ENCODE measurements around the gene MGST1.

The MGST1 gene, protein sequence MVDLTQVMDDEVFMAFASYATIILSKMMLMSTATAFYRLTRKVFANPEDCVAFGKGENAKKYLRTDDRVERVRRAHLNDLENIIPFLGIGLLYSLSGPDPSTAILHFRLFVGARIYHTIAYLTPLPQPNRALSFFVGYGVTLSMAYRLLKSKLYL

GRCh38 chr12:16347391-16348298 lies at the start of gene MGST1:
TSS of gene MGST1 (plus strand) at chr12:16347645. CDS start at chr12:16354253, 6,608 bp downstream.
- H3K4me1 ChIP-seq (ENCODE audit: control insufficient read depth, insufficient read depth, low read length), result peaks cover 32% of the 10 kb centered on the region
- H3K27me3 ChIP-seq (replicated peaks; ENCODE audit: control insufficient read depth, insufficient read depth, low read length), result no peaks in the 10 kb centered on the region
- peak within 1 kb of the TSS; percentile 100 for H3K9ac ChIP-seq (ENCODE audit: low read length)
- DNase-seq (ENCODE audit: low read depth), result peak; percentile 27
- peaks cover 22% of the 10 kb centered on the region for H3K36me3 ChIP-seq (ENCODE audit: control insufficient read depth, insufficient read depth, low read length, severe bottlenecking)
- peaks cover 5% of the 10 kb centered on the region for H3K9me3 ChIP-seq (ENCODE audit: control insufficient read depth, low read length)
- H3K4me3 ChIP-seq (ENCODE audit: low read length), result peak within 1 kb of the TSS; percentile 88

DNA sequence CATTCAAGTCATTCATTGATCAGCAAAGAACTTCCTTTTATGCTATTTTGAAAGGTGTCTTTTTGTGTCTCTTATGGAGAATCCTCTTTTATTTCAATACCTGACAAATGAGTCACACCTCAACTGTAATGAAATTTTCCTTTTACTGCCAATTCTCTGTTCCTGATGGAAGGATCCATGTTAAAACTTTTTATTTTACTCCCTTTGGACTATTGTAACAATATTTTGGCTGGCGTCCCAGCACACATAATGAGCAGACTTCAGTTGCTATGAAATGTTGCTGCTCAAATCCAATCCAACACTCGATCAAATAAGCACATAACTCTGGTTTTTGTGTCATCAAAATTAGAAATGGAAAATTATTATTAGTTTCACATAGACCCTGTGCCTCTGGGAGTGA lies 48.0 kb upstream of the MGST1 start:
- no peaks in the 10 kb centered on the region for H3K36me3 ChIP-seq (ENCODE audit: control insufficient read depth, insufficient read depth, low read length, severe bottlenecking)
- H3K9me3 ChIP-seq (ENCODE audit: control insufficient read depth, low read length), result no peaks in the 10 kb centered on the region
- no peak for DNase-seq (ENCODE audit: low read depth)
- H3K4me1 ChIP-seq (ENCODE audit: control insufficient read depth, insufficient read depth, low read length), result peaks cover 29% of the 10 kb centered on the region
- peak overlapping the region; percentile 57 for H3K4me3 ChIP-seq (ENCODE audit: low read length)
- peak overlapping the region; percentile 62 for H3K9ac ChIP-seq (ENCODE audit: low read length)
- H3K27me3 ChIP-seq (replicated peaks; ENCODE audit: control insufficient read depth, insufficient read depth, low read length), result no peaks in the 10 kb centered on the region

DNA sequence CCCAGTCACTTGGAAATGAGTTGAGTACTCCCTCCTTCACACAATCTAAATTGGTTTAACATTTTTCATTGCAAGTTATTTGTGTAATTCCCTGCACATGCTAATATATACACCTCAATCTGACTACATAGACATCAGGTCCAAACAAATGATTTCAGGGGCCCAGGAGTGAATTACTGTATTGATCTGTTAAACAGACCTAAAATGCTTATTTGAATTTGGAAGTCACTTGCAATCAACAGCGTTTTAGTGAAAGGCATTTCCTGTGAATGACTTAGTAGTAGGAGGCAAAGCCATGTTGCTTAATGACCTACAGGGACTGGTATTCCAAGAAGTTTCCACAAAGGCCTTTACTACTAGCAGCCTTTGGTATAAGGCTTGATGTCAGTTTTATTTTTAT lies 47.3 kb upstream of the MGST1 start:
- peak overlapping the region; percentile 57 for H3K4me3 ChIP-seq (ENCODE audit: low read length)
- H3K9ac ChIP-seq (ENCODE audit: low read length), result peak overlapping the region; percentile 62
- no peaks in the 10 kb centered on the region for H3K9me3 ChIP-seq (ENCODE audit: control insufficient read depth, low read length)
- H3K4me1 ChIP-seq (ENCODE audit: control insufficient read depth, insufficient read depth, low read length), result peaks cover 29% of the 10 kb centered on the region
- no peaks in the 10 kb centered on the region for H3K27me3 ChIP-seq (replicated peaks; ENCODE audit: control insufficient read depth, insufficient read depth, low read length)
- DNase-seq (ENCODE audit: low read depth), result no peak
- H3K36me3 ChIP-seq (ENCODE audit: control insufficient read depth, insufficient read depth, low read length, severe bottlenecking), result no peaks in the 10 kb centered on the region

GRCh38 chr12:16300736-16301135 lies 46.7 kb upstream of the MGST1 start:
- Histone ChIP-seq H3K4me1 (ENCODE audit: control insufficient read depth, insufficient read depth, low read length) (peaks cover 29% of the 10 kb centered on the region), H3K36me3 (ENCODE audit: control insufficient read depth, insufficient read depth, low read length, severe bottlenecking) (no peaks in the 10 kb centered on the region), H3K27me3 (replicated peaks; ENCODE audit: control insufficient read depth, insufficient read depth, low read length) (no peaks in the 10 kb centered on the region), H3K9ac (ENCODE audit: low read length) (peak overlapping the region; percentile 62), H3K9me3 (ENCODE audit: control insufficient read depth, low read length) (no peaks in the 10 kb centered on the region), H3K4me3 (ENCODE audit: low read length) (no peak overlapping the region)
- peak; percentile 2 for DNase-seq (ENCODE audit: low read depth)

- H3K9ac ChIP-seq (ENCODE audit: low read length), result no peak overlapping the region
- peaks cover 29% of the 10 kb centered on the region for H3K4me1 ChIP-seq (ENCODE audit: control insufficient read depth, insufficient read depth, low read length)
- H3K27me3 ChIP-seq (replicated peaks; ENCODE audit: control insufficient read depth, insufficient read depth, low read length), result no peaks in the 10 kb centered on the region
- H3K4me3 ChIP-seq (ENCODE audit: low read length), result no peak overlapping the region
- no peak for DNase-seq (ENCODE audit: low read depth)
- H3K36me3 ChIP-seq (ENCODE audit: control insufficient read depth, insufficient read depth, low read length, severe bottlenecking), result no peaks in the 10 kb centered on the region
- H3K9me3 ChIP-seq (ENCODE audit: control insufficient read depth, low read length), result peaks cover 4% of the 10 kb centered on the region
Measured at GRCh38 chr12:16303939-16304338, 43.5 kb upstream of the MGST1 start.

DNA sequence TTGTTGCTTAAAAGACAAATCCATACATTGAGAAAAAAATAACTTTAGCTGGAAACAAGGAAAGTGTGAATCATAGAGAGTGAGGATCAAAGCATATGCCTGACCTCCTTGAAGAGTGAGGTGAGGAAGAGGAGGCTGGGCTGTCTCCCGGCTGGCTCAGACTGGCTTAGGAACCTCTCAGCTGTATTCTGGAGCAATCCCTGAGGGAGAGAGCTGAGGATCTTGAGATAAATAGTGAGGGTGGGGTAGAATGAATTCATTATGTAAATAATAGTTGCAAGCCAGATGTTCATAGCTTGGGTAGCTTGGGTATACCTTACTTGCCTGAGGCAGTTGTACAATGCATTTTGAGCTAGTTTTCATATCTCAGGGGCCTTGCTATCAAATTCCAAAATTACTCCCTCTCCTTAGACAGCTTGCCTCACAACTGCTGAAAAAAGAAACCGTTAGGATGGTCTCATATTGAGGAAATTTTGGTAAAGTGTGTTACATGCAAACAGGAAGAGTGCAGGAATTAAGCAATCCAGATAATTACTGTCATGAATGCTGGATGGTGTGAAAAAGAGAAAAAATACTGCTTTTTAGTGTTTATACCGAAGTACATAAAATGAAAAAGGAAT lies 39.5 kb upstream of the MGST1 start:
- H3K27me3 ChIP-seq (replicated peaks; ENCODE audit: control insufficient read depth, insufficient read depth, low read length), result no peaks in the 10 kb centered on the region
- no peak overlapping the region for H3K9ac ChIP-seq (ENCODE audit: low read length)
- peaks cover 13% of the 10 kb centered on the region for H3K9me3 ChIP-seq (ENCODE audit: control insufficient read depth, low read length)
- H3K4me3 ChIP-seq (ENCODE audit: low read length), result no peak overlapping the region
- no peak for DNase-seq (ENCODE audit: low read depth)
- H3K36me3 ChIP-seq (ENCODE audit: control insufficient read depth, insufficient read depth, low read length, severe bottlenecking), result no peaks in the 10 kb centered on the region
- H3K4me1 ChIP-seq (ENCODE audit: control insufficient read depth, insufficient read depth, low read length), result no peaks in the 10 kb centered on the region

GRCh38 chr12:16310934-16311333 lies 36.5 kb upstream of the MGST1 start:
- DNase-seq (ENCODE audit: low read depth), result no peak
- H3K4me3 ChIP-seq (ENCODE audit: low read length), result no peak overlapping the region
- peaks cover 13% of the 10 kb centered on the region for H3K9me3 ChIP-seq (ENCODE audit: control insufficient read depth, low read length)
- H3K27me3 ChIP-seq (replicated peaks; ENCODE audit: control insufficient read depth, insufficient read depth, low read length), result no peaks in the 10 kb centered on the region
- H3K9ac ChIP-seq (ENCODE audit: low read length), result no peak overlapping the region
- no peaks in the 10 kb centered on the region for H3K4me1 ChIP-seq (ENCODE audit: control insufficient read depth, insufficient read depth, low read length)
- H3K36me3 ChIP-seq (ENCODE audit: control insufficient read depth, insufficient read depth, low read length, severe bottlenecking), result no peaks in the 10 kb centered on the region

- Histone ChIP-seq H3K4me1 (ENCODE audit: control insufficient read depth, insufficient read depth, low read length) (peaks cover 16% of the 10 kb centered on the region), H3K9me3 (ENCODE audit: control insufficient read depth, low read length) (peaks cover 3% of the 10 kb centered on the region), H3K27me3 (replicated peaks; ENCODE audit: control insufficient read depth, insufficient read depth, low read length) (no peaks in the 10 kb centered on the region), H3K4me3 (ENCODE audit: low read length) (no peak overlapping the region), H3K36me3 (ENCODE audit: control insufficient read depth, insufficient read depth, low read length, severe bottlenecking) (no peaks in the 10 kb centered on the region), H3K9ac (ENCODE audit: low read length) (no peak overlapping the region)
- DNase-seq (ENCODE audit: low read depth), result peak; percentile 7
Measured at GRCh38 chr12:16323010-16323409, 24.4 kb upstream of the MGST1 start.

DNA sequence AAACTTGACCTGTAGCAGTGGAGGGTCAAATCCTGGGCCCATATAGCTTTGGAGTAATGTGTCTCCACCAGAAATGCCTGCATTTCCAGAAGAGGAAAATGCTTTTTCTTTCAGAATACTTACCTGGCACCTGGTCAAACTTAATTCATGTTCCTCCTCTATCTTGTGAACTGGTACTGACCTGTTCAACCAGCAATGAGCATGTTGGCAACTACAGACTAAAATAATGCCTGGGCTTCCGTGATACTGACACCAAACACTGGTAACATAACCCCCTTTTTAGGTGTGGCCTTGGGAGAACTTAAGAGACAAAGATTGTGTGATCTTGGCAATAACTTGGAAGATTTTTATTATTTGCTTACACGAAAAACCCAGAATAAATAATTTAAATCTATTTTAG lies 23.8 kb upstream of the MGST1 start:
- Histone ChIP-seq H3K27me3 (replicated peaks; ENCODE audit: control insufficient read depth, insufficient read depth, low read length) (no peaks in the 10 kb centered on the region), H3K4me1 (ENCODE audit: control insufficient read depth, insufficient read depth, low read length) (peaks cover 16% of the 10 kb centered on the region), H3K9ac (ENCODE audit: low read length) (no peak overlapping the region), H3K4me3 (ENCODE audit: low read length) (no peak overlapping the region), H3K9me3 (ENCODE audit: control insufficient read depth, low read length) (peaks cover 7% of the 10 kb centered on the region), H3K36me3 (ENCODE audit: control insufficient read depth, insufficient read depth, low read length, severe bottlenecking) (no peaks in the 10 kb centered on the region)
- DNase-seq (ENCODE audit: low read depth), result no peak

DNA sequence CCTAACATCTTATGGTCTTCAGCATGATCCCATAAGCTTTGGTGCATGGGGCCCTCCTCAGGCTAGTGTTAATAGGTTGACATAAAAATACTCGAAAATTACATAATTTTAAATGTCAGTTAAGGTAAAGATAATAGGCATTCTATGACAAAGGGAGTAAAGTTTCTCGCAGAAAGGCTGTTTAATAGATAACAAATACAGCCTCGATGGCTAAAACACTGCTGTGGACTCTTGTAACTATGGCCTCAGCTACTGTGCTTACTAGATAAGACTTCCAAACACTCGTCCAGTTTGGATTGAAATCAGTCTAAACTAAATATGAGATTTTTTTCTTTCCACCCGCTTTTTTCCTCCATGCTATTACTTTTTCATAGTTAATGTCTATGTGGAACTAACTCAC lies 23.2 kb upstream of the MGST1 start:
- peaks cover 7% of the 10 kb centered on the region for H3K9me3 ChIP-seq (ENCODE audit: control insufficient read depth, low read length)
- H3K36me3 ChIP-seq (ENCODE audit: control insufficient read depth, insufficient read depth, low read length, severe bottlenecking), result no peaks in the 10 kb centered on the region
- no peak for DNase-seq (ENCODE audit: low read depth)
- H3K4me1 ChIP-seq (ENCODE audit: control insufficient read depth, insufficient read depth, low read length), result peaks cover 16% of the 10 kb centered on the region
- H3K9ac ChIP-seq (ENCODE audit: low read length), result no peak overlapping the region
- H3K27me3 ChIP-seq (replicated peaks; ENCODE audit: control insufficient read depth, insufficient read depth, low read length), result no peaks in the 10 kb centered on the region
- no peak overlapping the region for H3K4me3 ChIP-seq (ENCODE audit: low read length)

- Histone ChIP-seq H3K9ac (ENCODE audit: low read length) (no peak overlapping the region), H3K4me3 (ENCODE audit: low read length) (no peak overlapping the region), H3K4me1 (ENCODE audit: control insufficient read depth, insufficient read depth, low read length) (peaks cover 16% of the 10 kb centered on the region), H3K9me3 (ENCODE audit: control insufficient read depth, low read length) (peaks cover 7% of the 10 kb centered on the region), H3K27me3 (replicated peaks; ENCODE audit: control insufficient read depth, insufficient read depth, low read length) (no peaks in the 10 kb centered on the region), H3K36me3 (ENCODE audit: control insufficient read depth, insufficient read depth, low read length, severe bottlenecking) (no peaks in the 10 kb centered on the region)
- DNase-seq (ENCODE audit: low read depth), result no peak
Measured at GRCh38 chr12:16324772-16325171, 22.7 kb upstream of the MGST1 start.
